Measurements from ENCODE around the gene FIGNL2.

GRCh38 chr12:51847643-51848325 lies 734 bp downstream of the FIGNL2 start:
- TF ChIP-seq CTCF (IDR thresholded peaks at IDR 0.05; ENCODE audit: low read depth, low read length), result no peak
- TF ChIP-seq EZH2phosphoT487 (IDR thresholded peaks at IDR 0.05; ENCODE audit: low read depth), result no peak
